22Rv1 (cell line): Measurements from ENCODE around the gene GRIN3A.

Experiments used
- CTCF ChIP-seq: fragments of 450-650 bp; IDR thresholded peaks from 2 replicates; pipeline ENCODE4 v1.5.1; 2017; ENCODE audit warnings: mild to moderate bottlenecking
- ZFX ChIP-seq: fragments of 450-650 bp; IDR thresholded peaks from 2 replicates; pipeline ENCODE4 v1.6.1; 2017; ENCODE audit warnings: antibody characterized with exemption, borderline replicate concordance

GRCh38 chr9:101543098-101543735, 195.2 kb downstream of the GRIN3A start:
- TF ChIP-seq CTCF (no peak), ZFX (no peak)
